ENCODE results near the gene WNT4. TPM values are rescaled to one million over a fixed set of nuclear protein-coding genes. Genes with fewer than 3 reads are reported as not detected.

WNT4 gene
- total and polyA plus RNA-seq, 7 donors, result 0.14 to 1.2 (median 0.36) TPM

- Histone ChIP-seq H3K27ac (no peak overlapping the region), H3K36me3 (no peaks in the 10 kb centered on the region), H3K9me3 (peaks cover 0 to 1% (median 0%) of the 10 kb centered on the region in 4 donors), H3K27me3 (no peaks in the 10 kb centered on the region), H3K4me3 (no peak overlapping the region), H3K4me1 (no peaks in the 10 kb centered on the region)
- intact Hi-C loops (cut with DNase I), result no loop called here
- 84% methylated on average over 9 of the region's 9 CpGs for WGBS, 2 donors
- no peak for DNase-seq
- no peak for TF ChIP-seq CTCF (IDR thresholded peaks at IDR 0.05)
- no peak for TF ChIP-seq POLR2A (IDR thresholded peaks at IDR 0.05)
- no peak for TF ChIP-seq EP300 (IDR thresholded peaks at IDR 0.05)
These were observed 31.7 kb upstream of the WNT4 start for GRCh38 chr1:22174446-22175220.

- H3K4me3 ChIP-seq, result no peak overlapping the region
- no peaks in the 10 kb centered on the region for H3K27me3 ChIP-seq
- 90 to 91% methylated on average over 18 of the region's 18 CpGs for WGBS, 2 donors
- TF ChIP-seq POLR2A (IDR thresholded peaks at IDR 0.05), result no peak
- no peak for TF ChIP-seq CTCF (IDR thresholded peaks at IDR 0.05)
- H3K27ac ChIP-seq, result no peak overlapping the region
- intact Hi-C loops (cut with DNase I), result no loop called here
- DNase-seq, result no peak
- H3K36me3 ChIP-seq, result no peaks in the 10 kb centered on the region
- no peaks in the 10 kb centered on the region for H3K4me1 ChIP-seq
- no peaks in the 10 kb centered on the region for H3K9me3 ChIP-seq
These were observed 29.2 kb upstream of the WNT4 start for GRCh38 chr1:22171951-22172715.

GRCh38 chr1:22169816-22170215, 26.9 kb upstream of the WNT4 start:
- intact Hi-C loops (cut with DNase I), result no loop called here
- no peaks in the 10 kb centered on the region for H3K4me1 ChIP-seq
- H3K9me3 ChIP-seq, result no peaks in the 10 kb centered on the region
- no peak for DNase-seq
- TF ChIP-seq EP300 (IDR thresholded peaks at IDR 0.05), result no peak
- TF ChIP-seq POLR2A (IDR thresholded peaks at IDR 0.05), result no peak
- no peak for TF ChIP-seq CTCF (IDR thresholded peaks at IDR 0.05)
- TF ChIP-seq POLR2AphosphoS5 (IDR thresholded peaks at IDR 0.05), result no peak
- H3K27ac ChIP-seq, result no peak overlapping the region
- WGBS, 2 donors, result 90 to 95% methylated on average over 4 of the region's 4 CpGs
- H3K4me3 ChIP-seq, result no peak overlapping the region
- no peaks in the 10 kb centered on the region for H3K27me3 ChIP-seq
- H3K36me3 ChIP-seq, result no peaks in the 10 kb centered on the region

GRCh38 chr1:22168412-22168973, 25.6 kb upstream of the WNT4 start:
- intact Hi-C loops (cut with DNase I), result no loop called here
- Histone ChIP-seq H3K4me3 (no peak overlapping the region), H3K27me3 (no peaks in the 10 kb centered on the region), H3K27ac (no peak overlapping the region), H3K36me3 (no peaks in the 10 kb centered on the region), H3K4me1 (no peaks in the 10 kb centered on the region), H3K9me3 (no peaks in the 10 kb centered on the region)
- 27 to 36% methylated on average over 4 of the region's 4 CpGs for WGBS, 2 donors
- TF ChIP-seq POLR2A (IDR thresholded peaks at IDR 0.05) (no peak), POLR2AphosphoS5 (IDR thresholded peaks at IDR 0.05) (no peak), EP300 (IDR thresholded peaks at IDR 0.05) (no peak), CTCF (IDR thresholded peaks at IDR 0.05) (no peak)
- DNase-seq, result no peak
